GM18909 (cell line): Measurements from ENCODE around the gene PPP2R2C.
A peak's percentile ranks its signal among the peaks of the same experiment; 100 is the strongest.

Experiments used
- ATAC-seq: cut with Tn5 transposase; IDR thresholded peaks from one replicate; pipeline ENCODE4 v1.9.1; 2021; ENCODE audit warnings: mild to moderate bottlenecking; ENCODE audit not compliant: unreplicated experiment, poor library complexity

PPP2R2C gene

DNA sequence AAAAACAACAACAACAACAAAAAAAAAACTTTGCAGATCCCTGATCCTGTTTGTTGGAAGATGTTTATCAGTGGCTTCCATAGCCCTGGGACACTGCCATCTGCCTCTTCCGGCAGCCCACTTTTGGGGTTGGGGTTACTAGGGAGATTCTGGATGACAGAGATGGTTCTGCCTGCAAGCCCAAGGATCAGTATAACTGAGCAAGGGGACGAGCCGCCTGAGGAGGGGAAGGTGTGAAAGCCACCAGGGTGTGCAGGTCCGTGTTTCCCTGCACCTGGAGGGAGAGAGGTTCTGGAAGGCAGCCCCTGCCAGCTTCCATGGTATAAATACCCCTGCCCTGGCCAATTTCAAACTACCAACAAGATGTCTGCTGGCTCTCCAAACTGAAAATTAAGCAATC is 41.5 kb downstream of the PPP2R2C start:
- no peak for ATAC-seq

DNA sequence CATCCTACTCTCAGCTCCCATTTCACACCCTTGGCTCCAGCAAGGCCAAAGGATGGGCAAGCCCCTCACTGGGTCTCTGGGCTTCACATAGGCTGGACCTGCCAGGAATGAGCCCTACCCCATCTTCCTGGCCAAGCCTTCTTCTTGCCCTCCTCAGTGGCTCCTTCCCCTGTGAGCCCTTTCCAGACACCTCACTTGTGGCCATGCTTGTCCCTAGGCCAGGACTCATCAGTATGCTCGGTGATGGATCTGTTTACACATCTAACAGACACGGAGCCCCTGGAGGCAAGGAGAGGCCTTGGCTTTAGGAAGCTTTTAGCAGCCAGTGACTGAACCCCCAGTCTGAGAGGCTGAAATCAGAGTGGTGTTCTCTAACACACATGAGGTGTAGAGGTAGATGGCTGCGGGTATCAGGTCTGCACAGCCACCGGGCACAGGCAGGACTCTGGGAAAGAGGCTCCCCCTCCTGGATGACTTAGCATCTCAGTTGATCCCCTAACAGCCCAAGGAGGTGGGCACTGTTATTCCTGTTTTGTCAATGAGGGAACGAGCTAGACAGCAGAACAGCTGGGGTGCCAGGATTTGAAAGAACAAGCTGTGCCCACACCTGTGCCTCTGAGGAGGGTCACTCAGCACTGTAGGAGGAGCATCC is 44.8 kb downstream of the PPP2R2C start:
- no peak for ATAC-seq

DNA sequence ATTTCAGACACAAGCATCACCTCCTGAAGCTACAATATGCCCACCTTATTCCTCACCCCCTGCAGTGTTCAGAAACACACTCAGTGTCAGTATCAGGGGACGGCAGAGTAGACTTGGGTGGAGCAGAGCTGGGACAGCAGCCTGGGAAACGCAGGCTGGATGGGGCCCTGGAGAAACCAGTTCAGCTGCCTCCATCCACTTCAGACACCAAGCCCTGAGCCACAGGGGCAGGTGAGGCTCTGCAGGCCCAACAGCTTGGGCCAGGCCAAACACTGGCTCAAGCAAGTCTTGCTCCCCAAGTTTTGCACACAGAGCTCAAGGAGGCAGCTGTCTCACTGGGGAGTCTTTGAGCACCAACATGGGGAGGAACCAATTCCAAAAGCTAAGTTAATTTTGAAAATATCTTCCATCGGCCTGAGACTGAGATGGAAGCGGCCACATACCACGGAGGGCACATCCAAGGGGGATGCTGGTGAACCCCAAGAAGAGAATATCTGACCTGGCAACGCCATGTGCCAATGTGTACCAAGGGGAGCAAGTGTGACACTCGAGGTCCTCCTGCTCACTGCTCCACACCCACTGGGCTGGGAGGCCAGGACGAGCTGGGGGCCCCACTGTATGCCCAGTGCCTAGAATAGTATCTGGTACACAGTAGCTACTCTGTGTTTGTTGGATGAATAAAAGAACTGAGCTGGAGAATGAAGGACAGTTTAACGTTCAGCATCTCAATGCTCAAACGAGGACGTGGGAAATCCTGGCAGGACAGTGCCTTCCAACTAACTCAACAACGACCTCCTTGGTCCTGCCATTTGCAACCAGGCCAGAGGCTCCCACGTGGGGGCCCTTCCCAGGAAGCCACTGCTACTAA is 45.6 kb downstream of the PPP2R2C start:
- no peak for ATAC-seq

DNA sequence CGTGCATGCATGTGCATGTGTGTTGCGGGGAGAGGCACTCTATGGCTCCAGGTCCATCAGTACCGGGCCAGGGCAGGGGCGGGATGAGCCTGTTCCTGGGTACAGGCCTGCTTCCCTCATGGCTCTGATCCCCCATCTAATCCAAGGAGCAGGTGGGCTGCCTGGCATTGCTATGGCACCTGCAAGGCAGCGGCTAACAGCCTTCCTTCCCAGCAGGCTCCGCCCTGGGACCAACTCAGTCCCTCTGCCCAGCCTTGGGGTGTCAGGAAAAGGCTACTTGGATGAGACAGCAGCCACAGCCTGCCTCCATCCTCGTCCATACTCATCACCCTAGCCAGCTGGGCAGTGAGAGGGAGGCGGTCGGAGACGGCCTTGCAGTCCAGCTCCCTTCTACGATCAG is 46.5 kb downstream of the PPP2R2C start:
- ATAC-seq, result no peak

GRCh38 chr4:6425336-6425735 is 47.1 kb downstream of the PPP2R2C start:
- no peak for ATAC-seq

DNA sequence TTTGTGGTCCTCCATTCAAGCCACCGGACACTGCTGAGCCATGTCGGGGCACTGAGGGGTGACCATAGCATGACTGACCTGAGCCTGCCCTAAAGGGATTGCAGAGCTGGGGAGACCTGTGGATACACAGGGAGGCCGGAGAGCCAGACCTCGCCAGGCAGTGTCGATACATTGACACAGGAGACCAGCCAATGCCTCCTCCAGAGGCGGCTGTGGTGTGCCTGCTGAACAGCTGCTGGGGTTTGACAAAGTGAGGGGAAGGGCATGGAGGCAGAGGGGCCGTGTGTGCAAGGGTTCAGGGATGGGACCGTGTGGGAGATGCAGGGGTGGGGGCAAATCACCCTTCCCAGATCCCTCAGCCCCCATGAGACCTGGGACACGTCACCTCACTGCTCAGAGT is 48.0 kb downstream of the PPP2R2C start:
- ATAC-seq, result no peak

- peak; percentile 95 for ATAC-seq
Measured at GRCh38 chr4:6423575-6423974, 48.8 kb downstream of the PPP2R2C start.

GRCh38 chr4:6422866-6423265 is 49.5 kb downstream of the PPP2R2C start:
- ATAC-seq, result no peak

- no peak for ATAC-seq
Measured at GRCh38 chr4:6422105-6422504, 50.3 kb downstream of the PPP2R2C start.

GRCh38 chr4:6421397-6421796 is 51.0 kb downstream of the PPP2R2C start:
- no peak for ATAC-seq

DNA sequence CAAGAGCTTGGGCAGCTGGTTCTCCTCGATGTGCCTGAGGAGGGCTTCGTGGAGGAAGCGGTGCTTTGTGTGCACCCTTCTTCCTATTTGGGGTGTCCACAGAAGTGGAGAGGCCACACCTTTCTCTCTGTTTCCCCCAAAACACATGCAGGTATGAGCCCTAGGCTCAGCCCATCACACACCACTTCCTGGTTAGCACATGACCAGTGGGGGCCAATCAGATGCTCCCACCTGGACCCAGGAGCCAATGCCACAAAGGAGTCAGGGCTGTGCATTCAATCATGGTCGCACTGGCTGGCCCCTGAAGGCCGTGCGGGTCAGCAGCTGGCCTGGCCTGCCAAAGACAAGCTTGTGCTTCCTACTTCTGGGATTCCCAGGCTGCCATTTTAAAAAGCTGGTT is 51.4 kb downstream of the PPP2R2C start:
- no peak for ATAC-seq

DNA sequence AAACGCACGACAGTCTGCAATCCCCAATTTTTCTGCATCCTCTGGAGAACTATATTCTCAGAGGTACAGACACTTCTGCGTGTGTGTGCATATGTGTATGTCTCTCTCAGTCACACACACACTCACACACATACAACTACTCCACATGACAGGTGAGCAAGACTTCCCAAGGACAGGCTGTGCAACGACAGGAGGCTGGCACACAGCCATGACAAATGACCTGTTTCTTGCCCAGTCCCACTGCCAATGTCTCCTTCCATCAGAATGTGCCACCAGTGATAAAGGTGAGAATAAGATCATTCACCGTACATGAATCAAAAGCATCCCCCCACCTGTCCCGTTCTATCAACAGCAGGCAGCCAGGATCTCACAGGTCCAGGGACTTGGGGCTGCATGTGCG is 52.4 kb downstream of the PPP2R2C start:
- no peak for ATAC-seq

GRCh38 chr4:6419452-6420028 is 52.9 kb downstream of the PPP2R2C start:
- ATAC-seq, result no peak

DNA sequence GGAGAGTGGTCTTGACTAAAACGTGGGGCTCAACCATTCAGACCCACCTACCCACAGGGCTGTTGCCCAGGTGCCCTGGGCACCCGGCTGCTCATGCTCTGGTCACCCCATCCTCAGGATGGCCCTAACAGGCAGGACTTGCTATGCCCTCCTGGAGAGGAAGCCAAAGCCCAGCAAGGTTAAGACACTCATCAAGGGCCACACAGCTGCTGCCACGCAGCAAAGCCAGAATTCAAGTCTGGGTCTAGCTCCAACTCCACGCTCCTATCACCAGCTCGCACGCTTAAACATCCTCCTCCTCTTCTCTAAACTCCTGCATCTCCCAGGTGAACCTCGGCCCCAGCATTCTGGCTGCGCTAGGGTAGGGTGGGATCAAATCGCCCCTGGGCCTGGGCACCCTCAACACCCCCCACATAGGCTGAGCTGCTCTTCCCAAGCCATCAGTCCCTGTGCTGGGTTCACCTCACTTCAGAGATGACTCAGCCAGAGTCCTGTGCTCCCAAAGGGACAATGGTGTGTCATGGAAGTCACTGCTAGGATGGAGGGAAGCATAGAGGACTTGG is 54.1 kb downstream of the PPP2R2C start:
- no peak for ATAC-seq

DNA sequence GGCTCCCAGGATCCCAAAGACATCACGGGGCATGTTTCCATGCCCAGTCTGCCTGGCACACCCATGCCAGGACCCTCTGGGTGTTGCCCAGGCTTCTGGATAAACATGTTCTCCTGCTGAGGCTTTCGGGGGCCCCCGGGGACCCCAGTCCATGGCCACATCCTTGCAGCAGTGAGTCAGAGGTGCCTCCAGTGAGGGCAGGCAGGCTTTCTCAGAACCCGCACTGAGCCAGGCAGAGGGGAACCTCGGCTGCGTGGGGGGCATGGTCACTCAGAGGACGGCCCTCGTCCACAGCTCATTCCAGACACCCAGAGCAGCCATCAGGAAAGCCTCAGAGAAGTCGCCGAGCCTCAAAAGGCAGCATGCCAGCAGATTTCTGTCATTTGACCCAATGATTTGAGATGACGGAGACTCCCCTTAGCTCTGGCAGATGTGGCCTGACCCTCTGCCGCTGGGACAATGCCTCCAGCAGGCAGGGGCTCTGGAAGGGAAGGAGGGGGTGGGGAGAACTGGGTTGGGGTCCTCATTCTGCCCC is 54.8 kb downstream of the PPP2R2C start:
- ATAC-seq, result no peak

DNA sequence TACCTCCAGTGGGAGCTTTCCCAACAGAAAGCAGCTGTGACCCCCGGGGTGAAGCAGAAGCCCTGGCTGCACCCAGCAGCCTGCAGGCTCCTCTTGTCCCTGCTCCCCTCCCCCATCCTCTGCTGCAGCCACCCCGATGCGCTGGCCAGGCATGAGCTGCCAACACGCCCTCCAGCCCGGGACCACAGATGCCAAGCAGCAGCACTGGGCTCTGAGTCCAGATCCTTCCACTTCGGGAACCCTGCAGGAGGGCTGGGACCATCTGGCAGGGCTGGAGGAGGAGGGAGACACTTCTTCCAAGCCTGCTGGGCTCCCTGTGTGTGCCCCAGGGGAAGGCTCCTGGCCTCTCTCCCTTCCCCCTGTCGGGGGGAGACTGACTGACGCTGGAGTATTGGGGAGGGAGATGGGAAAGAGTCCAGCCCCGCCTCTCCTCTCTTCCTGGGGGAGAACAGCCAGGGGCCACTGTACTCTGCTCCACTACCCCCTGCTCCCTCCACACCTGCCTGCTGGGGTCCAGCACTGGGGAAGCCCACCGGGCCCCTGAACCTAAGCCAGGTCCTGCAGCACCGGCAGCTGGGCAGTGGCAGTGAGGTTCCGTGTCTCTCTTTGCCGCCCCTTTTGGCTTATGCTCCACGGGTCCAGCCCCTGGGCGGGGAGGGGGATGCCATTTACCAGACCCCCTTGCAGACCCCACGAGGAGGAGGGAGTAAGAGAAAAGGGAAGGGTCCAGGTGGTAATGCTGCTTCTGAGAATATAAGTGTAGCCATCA is 55.7 kb downstream of the PPP2R2C start:
- ATAC-seq, result no peak

DNA sequence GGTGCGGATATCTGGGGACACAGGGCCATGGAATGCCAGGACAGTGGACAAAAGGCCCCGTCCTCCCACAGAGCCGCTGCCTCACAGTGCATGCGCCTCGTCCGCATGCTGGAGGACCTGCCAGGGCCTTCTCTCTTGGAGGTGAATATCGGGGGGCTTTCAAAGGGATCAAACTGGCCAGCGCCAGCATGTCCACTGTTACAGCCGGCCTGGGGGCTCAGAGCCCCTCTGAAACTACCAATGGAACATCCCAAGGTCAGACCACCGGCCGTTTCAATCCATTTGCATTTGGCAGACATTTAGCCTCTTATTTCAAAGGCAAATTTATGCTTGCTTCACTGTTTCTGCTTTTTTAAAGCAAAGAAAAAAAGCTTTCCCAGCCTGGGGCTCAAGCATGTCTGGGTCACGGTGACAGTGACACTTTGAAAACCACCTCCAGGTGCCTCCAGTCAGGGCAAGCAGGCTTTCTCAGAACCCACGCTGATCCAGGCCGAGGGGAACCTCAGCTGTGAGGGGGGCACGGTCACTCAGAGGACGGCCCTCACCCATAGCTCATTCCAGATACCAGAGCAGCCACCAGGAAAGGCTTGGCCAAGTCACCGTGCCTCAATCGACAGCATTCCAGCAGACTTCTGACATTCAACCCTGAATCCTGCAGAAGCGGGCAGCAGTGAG is 57.2 kb downstream of the PPP2R2C start:
- no peak for ATAC-seq

GRCh38 chr4:6414578-6414977 is 57.8 kb downstream of the PPP2R2C start:
- ATAC-seq, result no peak

- no peak for ATAC-seq
Measured at GRCh38 chr4:6410664-6411063, 61.8 kb downstream of the PPP2R2C start.

DNA sequence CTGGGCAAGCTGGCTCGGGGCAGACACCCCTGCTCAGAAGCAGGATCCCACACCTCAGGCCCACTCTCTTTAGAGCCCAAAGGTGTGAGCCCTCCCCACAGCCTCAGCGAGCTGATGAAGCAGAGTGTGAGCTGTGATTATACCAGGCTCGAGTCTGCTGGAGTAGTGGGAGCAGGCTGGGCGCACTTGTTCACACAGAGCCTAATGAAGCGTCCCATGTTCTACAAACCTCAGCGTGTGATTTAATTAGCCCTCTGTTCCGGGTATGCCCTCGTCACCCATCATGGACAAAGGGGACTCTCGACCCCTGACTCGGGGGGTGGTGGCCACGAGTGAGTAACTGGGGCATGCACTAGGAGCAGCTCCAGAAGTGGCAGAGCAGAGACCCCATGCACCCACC is 62.3 kb downstream of the PPP2R2C start:
- no peak for ATAC-seq
